Measurements from ENCODE around the gene DYRK2.

Gene DYRK2

DNA sequence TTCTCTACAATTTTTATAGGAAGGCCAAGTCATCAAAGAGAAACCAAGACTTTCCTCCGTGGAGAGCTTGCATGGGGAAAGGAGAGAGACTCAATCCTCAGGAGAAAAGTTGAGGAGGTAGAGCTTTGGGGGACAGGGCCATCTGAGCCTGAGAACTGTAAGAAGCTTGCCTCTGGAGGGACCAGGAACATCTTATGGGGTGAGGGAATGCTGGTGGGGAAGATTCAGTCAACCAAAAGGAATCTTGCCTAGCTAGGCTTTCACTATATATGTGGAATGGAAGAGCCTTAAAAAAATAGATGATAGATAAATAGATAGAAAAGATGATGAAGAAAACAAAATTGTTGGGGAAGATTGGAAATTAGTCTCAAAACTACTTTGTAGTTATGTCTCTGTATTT lies 63.5 kb downstream of the DYRK2 start:
- Histone ChIP-seq H3K27ac (ENCODE audit: low read length) (no peak overlapping the region), H3K4me3 (ENCODE audit: low read length) (no peak overlapping the region), H3K9ac (ENCODE audit: low read length) (no peak overlapping the region), H3K9me3 (ENCODE audit: control insufficient read depth, low read depth, low read length) (no peaks in the 10 kb centered on the region), H3K4me1 (ENCODE audit: control insufficient read depth, low read depth, low read length) (no peaks in the 10 kb centered on the region), H3K36me3 (ENCODE audit: control insufficient read depth, low read depth, low read length) (no peaks in the 10 kb centered on the region), H3K27me3 (ENCODE audit: control insufficient read depth, insufficient read depth, low read length) (no peaks in the 10 kb centered on the region)

DNA sequence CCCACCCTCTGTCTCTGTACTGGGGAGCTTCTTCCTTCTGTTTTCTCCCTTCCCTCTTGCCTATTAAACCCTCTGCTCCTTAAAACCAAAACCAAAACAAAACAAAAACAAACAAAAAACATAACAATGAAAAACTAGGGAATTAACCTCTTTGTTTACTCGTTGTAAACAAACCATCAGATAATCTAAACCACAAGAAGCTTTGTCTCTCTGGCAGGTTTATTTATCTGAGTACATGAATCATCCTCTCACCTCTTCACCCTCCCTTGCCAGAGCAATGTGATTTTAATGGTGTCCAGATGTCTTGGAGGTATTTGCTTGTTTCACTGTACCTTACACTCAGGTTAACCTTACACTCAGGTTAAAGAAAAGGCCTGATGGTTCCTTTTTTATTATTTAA lies 66.1 kb downstream of the DYRK2 start:
- no peak overlapping the region for H3K9ac ChIP-seq (ENCODE audit: low read length)
- no peaks in the 10 kb centered on the region for H3K36me3 ChIP-seq (ENCODE audit: control insufficient read depth, low read depth, low read length)
- no peaks in the 10 kb centered on the region for H3K9me3 ChIP-seq (ENCODE audit: control insufficient read depth, low read depth, low read length)
- H3K27me3 ChIP-seq (ENCODE audit: control insufficient read depth, insufficient read depth, low read length), result no peaks in the 10 kb centered on the region
- H3K4me1 ChIP-seq (ENCODE audit: control insufficient read depth, low read depth, low read length), result no peaks in the 10 kb centered on the region
- no peak overlapping the region for H3K27ac ChIP-seq (ENCODE audit: low read length)
- H3K4me3 ChIP-seq (ENCODE audit: low read length), result no peak overlapping the region
